Retina (tissue), 1 donor: ENCODE data around the gene PRG3.
"Not testable (repeated sequence)": the region's sequence is repeated elsewhere in the genome, so short reads cannot be mapped to it uniquely, and the experiment has no call there.

Experiments used
- DNase-seq: peaks from one replicate; pipeline ENCODE4 v3.0.0-alpha.2; 2016

PRG3 gene

DNA sequence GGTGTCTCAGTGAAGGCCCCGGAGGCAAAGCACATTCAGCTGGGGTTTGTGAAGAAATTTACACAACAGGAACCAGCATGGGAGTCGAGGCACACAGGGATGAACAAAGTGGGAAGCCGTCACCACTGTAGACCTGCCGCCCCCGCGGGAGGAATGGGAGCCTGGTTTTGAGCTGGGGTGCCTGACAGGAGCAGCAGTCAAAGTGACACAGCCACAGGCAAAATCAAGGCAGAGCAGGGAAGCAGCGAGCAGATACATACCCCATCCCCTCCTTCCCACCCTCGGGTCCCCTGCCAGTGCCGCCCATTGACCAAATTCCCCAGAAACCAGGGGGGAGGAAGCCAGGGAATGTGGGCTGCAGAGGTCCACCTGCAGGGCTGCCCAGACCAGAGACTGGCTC is 22.0 kb downstream of the PRG3 start:
- DNase-seq: no peak

DNA sequence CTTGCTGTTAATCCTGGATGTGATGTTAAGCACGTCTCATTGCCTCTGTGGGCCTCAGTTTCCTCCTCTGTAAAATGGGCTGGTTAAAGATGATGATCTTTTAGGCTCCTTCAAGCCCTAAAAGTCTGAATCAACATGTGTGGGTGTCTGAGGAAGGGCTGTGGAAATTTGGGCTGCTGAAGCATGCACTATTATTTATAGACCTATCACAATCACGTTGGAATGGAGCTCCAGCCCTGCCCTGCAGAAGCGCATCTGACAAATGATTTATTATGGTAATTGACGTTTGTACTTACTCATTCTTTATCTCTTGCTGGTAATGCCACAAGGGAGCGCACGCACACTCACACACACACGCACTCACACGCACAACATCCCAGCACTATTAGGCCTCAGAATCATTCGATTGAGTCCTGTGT is 22.4 kb downstream of the PRG3 start:
- no peak for DNase-seq

- no peak for DNase-seq
Observed at GRCh38 chr11:57357856-57358255, 23.1 kb downstream of the PRG3 start.

DNA sequence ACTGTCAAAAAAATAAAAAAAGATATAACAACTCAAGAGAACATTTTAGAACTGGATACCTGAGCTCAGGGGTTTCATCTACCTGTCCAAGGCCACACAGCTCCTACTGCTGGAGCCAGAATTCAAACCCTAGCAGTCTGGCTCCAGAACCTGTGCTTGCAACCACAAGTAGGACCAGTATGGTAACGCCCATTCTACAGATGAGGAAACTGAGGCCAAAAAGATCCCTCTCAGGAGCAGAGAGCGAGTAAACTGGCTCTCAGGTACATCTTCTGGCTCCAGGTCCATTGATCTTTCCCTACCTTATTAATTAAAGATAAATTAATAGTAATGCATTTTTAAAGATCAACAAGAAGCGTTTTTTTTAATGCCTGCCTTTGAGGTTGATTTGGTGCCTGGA is 23.6 kb downstream of the PRG3 start:
- no peak for DNase-seq

DNA sequence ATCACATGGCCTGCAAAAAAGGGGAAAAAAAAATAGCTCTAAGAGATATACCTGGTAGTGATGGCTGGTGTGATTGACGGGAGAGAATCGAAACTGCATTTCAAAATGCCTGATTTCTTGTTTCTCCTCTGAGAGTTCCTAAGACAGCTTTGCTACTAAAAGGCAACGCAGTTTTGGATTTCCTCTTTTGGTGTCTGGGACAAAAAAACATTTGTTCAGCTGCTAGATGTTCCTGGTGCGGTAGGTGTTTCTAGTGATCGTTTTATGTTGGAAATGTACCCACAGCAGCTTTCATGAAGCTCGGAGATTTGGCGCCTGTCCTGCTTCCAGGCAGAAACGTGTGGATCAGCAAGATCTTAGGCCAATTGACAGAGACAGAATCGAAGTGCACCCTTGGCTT is 24.7 kb downstream of the PRG3 start:
- DNase-seq: no peak

DNA sequence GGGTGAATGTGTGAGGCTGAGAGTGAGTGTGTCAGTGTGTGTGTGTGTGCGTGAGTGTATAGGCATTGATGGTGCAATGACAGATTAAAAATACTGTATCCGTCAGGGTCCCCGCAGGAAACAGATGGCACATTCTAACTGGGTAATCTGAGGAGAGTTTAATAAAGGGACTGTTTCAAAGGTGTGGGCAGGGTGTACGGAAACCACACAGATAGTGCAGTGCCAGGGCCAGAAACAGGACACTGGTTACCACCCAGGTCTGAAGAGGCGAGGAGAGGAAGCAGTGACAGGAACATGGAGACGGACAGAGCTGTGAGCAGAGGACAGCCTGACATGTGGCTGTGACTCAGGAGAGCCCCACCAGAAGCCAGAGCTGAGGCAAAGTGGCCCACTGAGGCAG is 26.3 kb downstream of the PRG3 start:
- DNase-seq: no peak

DNA sequence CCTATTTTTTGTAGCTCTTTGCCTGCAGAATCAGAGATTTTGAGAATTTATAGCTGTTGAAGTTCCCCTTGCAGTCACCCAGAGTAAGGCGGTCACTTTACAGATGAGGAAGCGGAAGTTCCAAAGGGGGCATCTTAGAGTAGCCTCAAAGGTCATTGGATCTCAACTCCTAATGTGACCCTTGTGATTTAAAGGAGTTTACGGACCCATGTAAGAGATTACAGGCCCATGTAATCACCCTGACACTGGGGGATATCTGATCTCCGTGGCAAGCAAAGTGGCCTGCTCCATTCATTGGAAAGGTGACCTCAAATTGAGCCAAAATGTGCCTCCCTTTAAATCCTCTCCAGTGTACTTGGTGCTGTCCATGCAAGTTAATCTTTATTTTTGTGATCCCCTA is 27.1 kb downstream of the PRG3 start:
- no peak for DNase-seq

DNA sequence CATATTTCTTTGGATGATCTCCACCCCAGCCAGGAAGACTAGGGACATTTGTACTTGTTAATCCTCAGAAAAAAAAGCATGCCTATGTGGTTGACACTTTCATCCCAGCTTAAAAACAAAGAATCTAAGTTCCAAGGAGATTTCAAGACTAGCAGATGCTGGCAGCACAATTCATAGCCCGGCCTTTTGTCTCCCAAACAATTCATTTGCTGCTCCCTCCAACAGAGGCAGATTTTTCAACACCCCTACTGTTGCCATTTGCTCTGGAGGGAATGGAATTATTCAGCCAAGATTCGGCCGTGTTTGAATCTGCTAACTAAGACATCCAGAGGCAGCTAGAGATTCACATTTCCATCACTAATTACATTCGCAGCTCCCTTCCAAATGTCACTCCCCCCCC is 27.5 kb downstream of the PRG3 start:
- DNase-seq: no peak

DNA sequence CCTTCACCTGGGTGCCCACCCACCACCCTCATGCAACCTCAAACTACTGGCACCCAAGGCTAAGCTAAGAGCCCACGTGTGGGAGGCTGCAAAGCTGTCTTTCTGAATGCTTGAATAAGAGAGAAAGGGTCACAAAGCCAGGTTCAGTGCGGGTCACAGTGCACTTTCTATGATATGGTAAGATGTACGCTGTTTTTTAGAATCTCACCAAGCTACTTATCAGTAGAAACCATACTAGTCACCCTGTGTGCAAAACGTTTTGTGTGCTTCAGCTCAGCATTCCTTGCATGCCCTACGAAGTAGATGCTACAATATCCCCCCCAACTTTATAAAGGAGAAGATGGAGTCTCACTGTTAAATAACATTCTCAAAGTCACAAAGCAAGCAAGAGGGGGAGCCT is 27.9 kb downstream of the PRG3 start:
- no peak for DNase-seq

GRCh38 chr11:57349491-57350274 is 31.3 kb downstream of the PRG3 start:
- peak; percentile 89 for DNase-seq

GRCh38 chr11:57348636-57349313 is 32.2 kb downstream of the PRG3 start:
- no peak for DNase-seq

- DNase-seq: no peak
Observed at GRCh38 chr11:57348052-57348451, 32.9 kb downstream of the PRG3 start.

GRCh38 chr11:57347336-57347735 is 33.6 kb downstream of the PRG3 start:
- no peak for DNase-seq

GRCh38 chr11:57345555-57346211 is 35.3 kb downstream of the PRG3 start:
- DNase-seq: peak; percentile 51

GRCh38 chr11:57344826-57345225 is 36.1 kb downstream of the PRG3 start:
- DNase-seq: no peak

DNA sequence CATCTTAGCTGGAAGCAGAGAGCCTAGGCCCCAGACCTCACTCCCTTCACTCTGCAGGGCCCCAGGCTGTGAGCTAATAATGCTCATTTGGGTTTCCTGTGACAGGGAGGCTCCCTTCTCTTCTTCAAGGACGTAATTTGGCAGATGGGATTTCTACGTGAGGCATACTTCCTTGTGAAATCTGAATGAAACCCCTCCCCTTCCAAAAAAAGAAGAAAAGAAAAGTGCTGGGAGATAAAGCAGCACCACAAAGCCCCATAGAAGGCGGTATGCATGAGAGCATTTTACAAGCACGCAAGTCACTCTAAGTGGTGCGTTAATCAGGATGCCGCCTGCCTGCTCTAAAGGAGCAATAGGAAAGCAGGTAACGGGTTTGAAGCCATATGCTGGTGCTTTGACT is 37.1 kb downstream of the PRG3 start:
- no peak for DNase-seq

DNA sequence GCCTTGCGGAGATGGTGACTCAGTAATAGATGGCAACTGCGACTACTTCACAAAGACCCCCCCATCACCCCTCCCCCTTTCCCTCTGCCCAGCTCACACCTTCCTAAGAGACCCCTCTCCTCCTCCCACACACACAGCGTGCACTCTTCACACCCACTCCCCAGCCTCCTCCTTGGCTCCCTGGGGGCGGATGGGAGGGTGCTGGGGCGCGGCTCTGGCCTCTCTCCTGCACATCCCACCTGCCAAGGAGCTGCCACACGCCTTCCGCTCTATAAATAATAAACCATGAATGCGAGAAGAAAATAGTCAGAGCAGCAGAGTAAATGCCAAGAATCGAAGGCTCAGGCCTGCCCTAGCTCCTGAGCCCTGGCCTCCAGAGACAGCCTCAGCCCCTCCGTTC is 38.2 kb downstream of the PRG3 start:
- no peak for DNase-seq

GRCh38 chr11:57341250-57341808 is 39.6 kb downstream of the PRG3 start:
- DNase-seq: no peak

- DNase-seq: peak; percentile 71
Observed at GRCh38 chr11:57340039-57340615, 40.8 kb downstream of the PRG3 start.

GRCh38 chr11:57339328-57339727 is 41.6 kb downstream of the PRG3 start:
- DNase-seq: peak; percentile 34

GRCh38 chr11:57338142-57338541 is 42.8 kb downstream of the PRG3 start, which contains the start of gene P2RX3:
Gene P2RX3 (plus strand): TSS chr11:57338352. CDS start chr11:57338551, 199 bp downstream.
- DNase-seq: peak; percentile 54

GRCh38 chr11:57336856-57337255 is 44.1 kb downstream of the PRG3 start:
- DNase-seq: not testable (repeated sequence)

- no peak for DNase-seq
Observed at GRCh38 chr11:57336111-57336666, 44.8 kb downstream of the PRG3 start.
